NB4 (cell line): ENCODE measurements around the gene TRDN.

Source experiments
- DNase-seq: peaks from one replicate; pipeline ENCODE4 v3.0.0; 2010; ENCODE audit warnings: low read depth
- H3K4me3 ChIP-seq: one replicate; pipeline ENCODE4 v1.5.1; 2011; ENCODE audit warnings: mild to moderate bottlenecking, low read depth, low read length, moderate library complexity
- CTCF ChIP-seq: IDR thresholded peaks from one replicate; pipeline ENCODE4 v1.5.1; 2012; ENCODE audit warnings: low read depth, low read length
- MAX ChIP-seq: IDR thresholded peaks from 2 replicates; pipeline ENCODE4 v1.6.1; 2011; ENCODE audit warnings: low read depth, low read length
- MYC ChIP-seq: IDR thresholded peaks from 2 replicates; pipeline ENCODE4 v1.6.1; 2011; ENCODE audit warnings: low read depth, low read length
- POLR2A ChIP-seq: IDR thresholded peaks from 2 replicates; pipeline ENCODE4 v1.6.1; 2011; ENCODE audit warnings: mild to moderate bottlenecking; ENCODE audit not compliant: insufficient read length; ENCODE audit errors: extremely low read depth

TRDN gene

GRCh38 chr6:123333000-123333756 lies 303.6 kb downstream of the TRDN start:
- H3K4me3 ChIP-seq: no peak overlapping the region
- DNase-seq: no peak
- TF ChIP-seq POLR2A: no peak
- no peak for TF ChIP-seq MYC
- no peak for TF ChIP-seq CTCF
- TF ChIP-seq MAX: no peak

GRCh38 chr6:123332070-123332469 lies 304.7 kb downstream of the TRDN start:
- H3K4me3 ChIP-seq: no peak overlapping the region
- no peak for DNase-seq
- TF ChIP-seq CTCF (no peak), MYC (no peak), MAX (no peak), POLR2A (no peak)

GRCh38 chr6:123329337-123329736 lies 307.4 kb downstream of the TRDN start:
- no peak for DNase-seq
- H3K4me3 ChIP-seq: no peak overlapping the region
- TF ChIP-seq CTCF (no peak), MAX (no peak), POLR2A (no peak), MYC (no peak)

- TF ChIP-seq POLR2A (no peak), CTCF (no peak), MYC (no peak), MAX (no peak)
Observed at GRCh38 chr6:123323452-123324329, 313.1 kb downstream of the TRDN start.

GRCh38 chr6:123321020-123321419 lies 315.7 kb downstream of the TRDN start:
- TF ChIP-seq MYC (no peak), MAX (no peak), CTCF (no peak)
- no peak for DNase-seq
- no peak overlapping the region for H3K4me3 ChIP-seq

More at GRCh38 chr6:123323452-123324329, 313.1 kb downstream of the TRDN start:
- no peak for DNase-seq
- no peak overlapping the region for H3K4me3 ChIP-seq
